Activated T-cell treated with anti-CD3 and anti-CD28 coated beads, Interleukin-2, amount 50 U/mL, for 4 hours (primary cell): Measurements from ENCODE around the gene LAMA2. TPM values are rescaled to one million over a fixed set of nuclear protein-coding genes. Genes with fewer than 3 reads are reported as not detected.
"Not testable (repeated sequence)": the region's sequence is repeated elsewhere in the genome, so short reads cannot be mapped to it uniquely, and the experiment has no call there.

Source experiments
- ATAC-seq, 2 donors: fragments of 200-7000 bp; cut with Tn5 transposase; one replicate each; pipeline ENCODE4 v1.10.0; 2021
- DNase-seq: peaks from one replicate; pipeline ENCODE4 v3.0.0-alpha.2; 2020
- H3K27me3 Mint-ChIP-seq: one replicate; pipeline ENCODE4 v1.8.0; 2021; ENCODE audit warnings: low read depth, mixed read lengths
- H3K36me3 Mint-ChIP-seq: one replicate; pipeline ENCODE4 v1.8.0; 2022; ENCODE audit warnings: mixed read lengths; ENCODE audit not compliant: insufficient read depth
- H3K4me1 Mint-ChIP-seq: one replicate; pipeline ENCODE4 v1.8.0; 2021; ENCODE audit warnings: low read depth, mixed read lengths
- H3K4me3 Mint-ChIP-seq: one replicate; pipeline ENCODE4 v1.8.0; 2021; ENCODE audit warnings: mild to moderate bottlenecking, moderate library complexity, mixed read lengths
- H3K9me3 Mint-ChIP-seq: one replicate; pipeline ENCODE4 v1.8.0; 2021; ENCODE audit warnings: mixed read lengths
- total RNA-seq, 3 donors: library from RNA; stranded (reverse); gene quantifications; one replicate each; pipeline ENCODE4 v1.2.1, GENCODE V29; 2021

The LAMA2 gene
- total RNA-seq, 3 donors from 2014 or later, result 2.1 to 4.7 (median 3.8) TPM

DNA sequence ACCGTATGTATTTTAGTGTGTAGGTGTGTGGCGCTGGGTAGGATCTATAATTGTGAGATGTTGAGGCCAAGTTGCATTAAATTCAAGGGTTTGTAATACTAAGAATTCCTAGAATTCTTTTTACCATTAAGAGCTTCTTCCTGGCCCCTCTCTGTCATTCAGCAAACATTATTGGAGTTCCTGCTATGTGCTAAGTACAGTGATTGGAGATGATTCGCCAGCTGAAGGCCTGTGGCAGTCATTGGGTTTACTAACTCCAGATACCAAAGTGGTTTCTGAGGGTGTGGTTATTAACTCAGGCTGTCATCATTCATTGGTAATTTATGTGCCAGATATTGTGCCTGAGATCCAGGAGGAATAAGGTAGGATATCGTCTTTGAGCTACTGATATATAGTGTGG lies 167.1 kb downstream of the LAMA2 start:
- no peak overlapping the region for H3K4me3 Mint-ChIP-seq
- H3K9me3 Mint-ChIP-seq, result no peaks in the 10 kb centered on the region
- H3K36me3 Mint-ChIP-seq, result no peaks in the 10 kb centered on the region
- no peaks in the 10 kb centered on the region for H3K4me1 Mint-ChIP-seq
- no peak for ATAC-seq
- no peaks in the 10 kb centered on the region for H3K27me3 Mint-ChIP-seq
- DNase-seq, result no peak

GRCh38 chr6:129053143-129053542 lies 170.2 kb downstream of the LAMA2 start:
- H3K4me1 Mint-ChIP-seq, ATAC-seq, H3K4me3 Mint-ChIP-seq, H3K9me3 Mint-ChIP-seq, DNase-seq, H3K27me3 Mint-ChIP-seq, H3K36me3 Mint-ChIP-seq: not testable (repeated sequence)

GRCh38 chr6:129055796-129056195 lies 172.9 kb downstream of the LAMA2 start:
- Mint-ChIP-seq H3K4me3 (no peak overlapping the region), H3K4me1 (no peaks in the 10 kb centered on the region), H3K27me3 (no peaks in the 10 kb centered on the region), H3K9me3 (no peaks in the 10 kb centered on the region), H3K36me3 (no peaks in the 10 kb centered on the region)
- ATAC-seq, result no peak
- no peak for DNase-seq

DNA sequence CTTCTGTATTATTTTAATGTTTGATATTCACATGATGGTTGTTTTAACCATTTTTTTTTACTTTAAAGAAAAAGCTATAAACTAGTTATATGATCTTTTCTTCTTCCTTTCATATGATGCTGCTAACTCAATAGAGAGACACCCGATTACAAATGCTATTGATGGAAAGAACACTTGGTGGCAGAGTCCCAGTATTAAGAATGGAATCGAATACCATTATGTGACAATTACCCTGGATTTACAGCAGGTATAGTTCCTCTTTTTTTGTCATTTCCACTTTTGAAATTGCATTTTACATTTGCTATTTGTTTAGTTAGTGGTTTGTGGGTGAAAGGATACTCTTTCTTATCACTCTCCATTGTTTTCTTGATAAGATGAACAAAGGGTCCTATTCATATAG lies 176.7 kb downstream of the LAMA2 start:
- Mint-ChIP-seq H3K27me3 (no peaks in the 10 kb centered on the region), H3K9me3 (no peaks in the 10 kb centered on the region), H3K36me3 (no peaks in the 10 kb centered on the region), H3K4me1 (no peaks in the 10 kb centered on the region), H3K4me3 (no peak overlapping the region)
- ATAC-seq (no peak), DNase-seq (no peak)

DNA sequence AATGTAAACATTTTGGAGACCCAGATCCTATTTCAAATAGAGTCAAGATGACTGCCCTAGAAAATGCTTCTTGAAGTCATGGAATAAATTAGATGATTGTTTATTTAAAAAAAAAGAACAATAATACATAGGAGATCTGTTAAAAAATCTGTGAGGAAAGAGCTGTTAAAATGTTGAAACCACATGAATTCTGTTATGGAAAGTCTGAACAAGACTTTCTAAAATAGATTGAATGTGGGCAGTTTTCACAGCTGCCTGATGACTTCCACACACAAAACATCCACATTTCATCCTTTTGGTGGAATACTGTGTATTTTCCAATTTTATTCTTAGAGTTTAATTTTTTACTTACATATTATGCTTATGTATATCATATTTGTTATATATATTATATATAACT lies 186.1 kb downstream of the LAMA2 start:
- no peak overlapping the region for H3K4me3 Mint-ChIP-seq
- H3K36me3 Mint-ChIP-seq, result no peaks in the 10 kb centered on the region
- H3K4me1 Mint-ChIP-seq, result no peaks in the 10 kb centered on the region
- DNase-seq (no peak), ATAC-seq (no peak)
- peaks cover under 1% of the 10 kb centered on the region for H3K27me3 Mint-ChIP-seq
- H3K9me3 Mint-ChIP-seq, result peaks cover 4% of the 10 kb centered on the region

- H3K4me3 Mint-ChIP-seq, result no peak overlapping the region
- peaks cover 4% of the 10 kb centered on the region for H3K27me3 Mint-ChIP-seq
- no peaks in the 10 kb centered on the region for H3K4me1 Mint-ChIP-seq
- DNase-seq (no peak), ATAC-seq (no peak)
- H3K36me3 Mint-ChIP-seq, result no peaks in the 10 kb centered on the region
- no peaks in the 10 kb centered on the region for H3K9me3 Mint-ChIP-seq
Observed at GRCh38 chr6:129073051-129073450, 190.1 kb downstream of the LAMA2 start.

- Mint-ChIP-seq H3K27me3 (peaks cover 6% of the 10 kb centered on the region), H3K4me3 (no peak overlapping the region), H3K4me1 (no peaks in the 10 kb centered on the region), H3K36me3 (no peaks in the 10 kb centered on the region), H3K9me3 (no peaks in the 10 kb centered on the region)
- DNase-seq (no peak), ATAC-seq (no peak)
Observed at GRCh38 chr6:129073691-129074395, 190.9 kb downstream of the LAMA2 start.

- Mint-ChIP-seq H3K4me1 (no peaks in the 10 kb centered on the region), H3K4me3 (no peak overlapping the region), H3K27me3 (peaks cover 2% of the 10 kb centered on the region), H3K9me3 (peaks cover 3% of the 10 kb centered on the region), H3K36me3 (no peaks in the 10 kb centered on the region)
- ATAC-seq (no peak), DNase-seq (no peak)
Observed at GRCh38 chr6:129084406-129084805, 201.5 kb downstream of the LAMA2 start.

DNA sequence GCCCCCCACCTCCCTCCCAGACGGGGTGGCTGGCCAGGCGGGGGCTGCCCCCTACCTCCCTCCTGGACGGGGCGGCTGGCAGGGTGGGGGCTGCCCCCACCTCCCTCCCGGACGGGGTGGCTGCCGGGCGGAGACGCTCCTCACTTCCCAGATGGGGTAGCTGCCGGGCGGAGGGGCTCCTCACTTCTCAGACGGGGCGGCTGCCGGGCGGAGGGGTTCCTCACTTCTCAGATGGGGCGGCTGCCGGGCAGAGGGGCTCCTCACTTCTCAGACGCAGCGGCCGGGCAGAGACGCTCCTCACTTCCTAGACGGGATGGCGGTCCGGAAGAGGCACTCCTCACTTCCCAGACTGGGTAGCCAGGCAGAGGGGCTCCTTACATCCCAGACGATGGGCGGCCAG lies 205.5 kb downstream of the LAMA2 start:
- H3K4me3 Mint-ChIP-seq, H3K36me3 Mint-ChIP-seq, H3K9me3 Mint-ChIP-seq, DNase-seq, ATAC-seq, H3K4me1 Mint-ChIP-seq, H3K27me3 Mint-ChIP-seq: not testable (repeated sequence)

GRCh38 chr6:129089357-129089756 lies 206.4 kb downstream of the LAMA2 start:
- Mint-ChIP-seq H3K9me3 (peaks cover 4% of the 10 kb centered on the region), H3K4me3 (no peak overlapping the region), H3K27me3 (peaks cover 2% of the 10 kb centered on the region), H3K4me1 (no peaks in the 10 kb centered on the region), H3K36me3 (no peaks in the 10 kb centered on the region)
- no peak for DNase-seq
- no peak for ATAC-seq

- ATAC-seq, result no peak
- no peak for DNase-seq
- Mint-ChIP-seq H3K36me3 (no peaks in the 10 kb centered on the region), H3K9me3 (peaks cover 4% of the 10 kb centered on the region), H3K27me3 (no peaks in the 10 kb centered on the region), H3K4me1 (no peaks in the 10 kb centered on the region), H3K4me3 (no peak overlapping the region)
Observed at GRCh38 chr6:129094147-129094546, 211.2 kb downstream of the LAMA2 start.

GRCh38 chr6:129096651-129097290 lies 213.8 kb downstream of the LAMA2 start:
- Mint-ChIP-seq H3K9me3 (no peaks in the 10 kb centered on the region), H3K4me1 (no peaks in the 10 kb centered on the region), H3K4me3 (no peak overlapping the region), H3K36me3 (no peaks in the 10 kb centered on the region), H3K27me3 (no peaks in the 10 kb centered on the region)
- ATAC-seq (no peak), DNase-seq (no peak)

- Mint-ChIP-seq H3K4me1 (no peaks in the 10 kb centered on the region), H3K4me3 (no peak overlapping the region), H3K27me3 (no peaks in the 10 kb centered on the region), H3K36me3 (no peaks in the 10 kb centered on the region), H3K9me3 (no peaks in the 10 kb centered on the region)
- no peak for ATAC-seq
- no peak for DNase-seq
Observed at GRCh38 chr6:129098061-129098553, 215.2 kb downstream of the LAMA2 start.

GRCh38 chr6:129099696-129100095 lies 216.8 kb downstream of the LAMA2 start:
- Mint-ChIP-seq H3K4me3 (no peak overlapping the region), H3K4me1 (no peaks in the 10 kb centered on the region), H3K27me3 (no peaks in the 10 kb centered on the region), H3K36me3 (no peaks in the 10 kb centered on the region), H3K9me3 (no peaks in the 10 kb centered on the region)
- ATAC-seq (no peak), DNase-seq (no peak)

DNA sequence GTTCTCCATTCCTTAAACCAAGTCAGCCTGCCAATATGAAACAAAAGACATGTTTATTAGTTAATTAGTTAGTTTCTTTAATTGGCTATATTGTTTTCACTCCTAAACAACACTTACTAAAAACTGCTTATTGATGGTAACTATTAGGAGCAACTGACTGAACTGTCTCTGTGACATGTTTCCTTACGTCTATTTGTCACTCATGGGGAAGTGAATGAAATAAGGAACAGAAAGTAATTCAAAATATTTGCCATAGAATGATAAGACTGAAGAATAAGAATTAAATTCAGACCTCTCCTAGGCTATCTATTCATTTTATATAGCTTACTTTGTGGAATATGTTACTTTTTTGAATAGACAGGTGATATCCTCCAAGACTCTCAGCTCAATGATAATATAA lies 217.2 kb downstream of the LAMA2 start:
- Mint-ChIP-seq H3K9me3 (no peaks in the 10 kb centered on the region), H3K27me3 (no peaks in the 10 kb centered on the region), H3K4me1 (no peaks in the 10 kb centered on the region), H3K4me3 (no peak overlapping the region), H3K36me3 (no peaks in the 10 kb centered on the region)
- no peak for ATAC-seq
- no peak for DNase-seq
